GM18498 (cell line): Measurements from ENCODE around the gene TAS2R60.
A peak's percentile ranks its signal among the peaks of the same experiment; 100 is the strongest.
"Not testable (repeated sequence)": the region's sequence is repeated elsewhere in the genome, so short reads cannot be mapped to it uniquely, and the experiment has no call there.

ENCODE experiments used
- ATAC-seq: cut with Tn5 transposase; IDR thresholded peaks from one replicate; pipeline ENCODE4 v1.9.1; 2021; ENCODE audit warnings: mild to moderate bottlenecking, moderate library complexity; ENCODE audit not compliant: unreplicated experiment

The TAS2R60 gene

DNA sequence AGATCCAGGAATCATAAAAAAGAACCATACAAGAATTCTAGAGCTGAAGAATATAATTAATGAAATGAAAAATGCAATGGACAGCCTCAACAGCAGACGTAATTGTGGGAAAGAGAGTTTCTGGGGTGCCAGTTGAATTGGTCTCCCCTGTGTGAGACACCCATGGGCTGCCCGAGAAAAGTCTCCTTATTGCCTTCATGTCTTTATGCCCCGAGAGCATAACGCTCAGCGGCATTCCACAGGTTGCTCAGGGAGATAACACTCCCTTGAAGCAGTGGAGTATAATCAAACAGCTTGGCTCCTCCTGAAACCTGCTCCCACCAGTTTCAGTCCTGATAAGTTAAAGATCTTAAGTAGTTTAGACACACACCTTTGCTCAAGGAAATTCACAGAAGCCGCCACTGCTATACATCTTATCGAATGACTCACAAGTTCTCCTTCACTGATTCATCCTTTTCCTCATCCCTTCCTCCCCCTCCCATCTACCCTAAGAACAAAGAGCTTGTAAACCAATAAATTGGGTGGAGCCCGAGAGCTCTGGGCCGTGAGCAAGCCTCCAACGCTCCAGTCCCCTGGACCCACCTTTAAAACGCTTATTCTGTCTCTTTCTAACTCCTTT, 28.9 kb downstream of the TAS2R60 start:
- not testable (repeated sequence) for ATAC-seq

DNA sequence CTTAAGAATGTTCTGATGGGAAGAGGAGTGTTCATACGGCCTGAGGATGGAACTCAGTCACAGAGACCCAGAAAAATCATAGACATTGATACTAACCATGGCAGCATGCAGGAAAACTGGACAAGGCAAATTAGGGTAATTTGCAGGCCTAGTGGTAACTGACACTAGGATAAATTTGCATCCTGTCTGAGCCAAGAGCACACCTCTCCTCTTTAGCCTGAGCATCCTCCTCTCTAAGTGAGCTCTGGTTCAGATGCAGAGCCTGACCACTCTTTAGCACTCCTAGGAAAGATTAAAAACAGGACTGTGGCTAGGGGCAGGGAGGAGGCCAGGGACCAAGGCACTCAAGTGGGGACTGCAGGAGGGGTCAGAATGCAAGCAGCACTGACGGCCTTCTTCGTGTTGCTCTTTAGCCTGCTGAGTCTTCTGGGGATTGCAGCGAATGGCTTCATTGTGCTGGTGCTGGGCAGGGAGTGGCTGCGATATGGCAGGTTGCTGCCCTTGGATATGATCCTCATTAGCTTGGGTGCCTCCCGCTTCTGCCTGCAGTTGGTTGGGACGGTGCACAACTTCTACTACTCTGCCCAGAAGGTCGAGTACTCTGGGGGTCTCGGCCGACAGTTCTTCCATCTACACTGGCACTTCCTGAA, 34.4 kb downstream of the TAS2R60 start, which contains the start of gene TAS2R41:
TSS of gene TAS2R41 (plus strand) at position 373 of the 650 bp plus-strand sequence. CDS start at position 373, 0 bp downstream.
- ATAC-seq: no peak

DNA sequence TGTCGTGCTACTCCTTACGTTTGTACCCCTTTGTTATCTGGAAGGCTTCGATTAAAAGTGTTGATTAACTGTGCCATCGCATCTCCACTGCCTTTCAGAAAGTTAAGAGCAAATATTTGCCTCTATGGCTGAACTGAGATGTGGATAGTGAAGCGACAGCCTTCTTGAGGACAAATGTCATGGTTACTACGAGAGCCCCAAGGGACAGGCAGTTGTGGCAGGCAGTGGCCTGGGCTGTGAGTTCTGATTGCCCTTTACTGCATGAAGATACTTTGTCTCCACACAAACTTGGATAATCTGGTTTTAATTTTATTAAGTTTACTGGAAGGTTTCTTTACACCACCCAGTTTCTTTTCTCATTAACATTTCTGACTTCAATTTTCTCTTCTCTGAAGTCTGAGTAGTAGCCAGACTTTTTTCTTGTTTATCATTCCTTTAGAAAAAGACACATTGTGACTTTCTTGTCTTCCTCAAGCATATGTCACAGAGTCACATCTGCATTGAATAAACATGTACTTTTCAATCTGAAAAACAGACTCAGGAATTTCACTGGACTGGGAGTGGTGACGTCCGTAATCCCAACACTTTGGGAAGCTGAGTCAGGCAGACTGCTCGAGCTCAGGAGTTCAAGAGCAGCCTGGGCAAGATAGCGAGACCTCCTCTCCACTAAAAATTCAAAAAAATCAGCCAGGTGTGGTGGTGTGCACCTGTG, 36.0 kb downstream of the TAS2R60 start:
- ATAC-seq: no peak

DNA sequence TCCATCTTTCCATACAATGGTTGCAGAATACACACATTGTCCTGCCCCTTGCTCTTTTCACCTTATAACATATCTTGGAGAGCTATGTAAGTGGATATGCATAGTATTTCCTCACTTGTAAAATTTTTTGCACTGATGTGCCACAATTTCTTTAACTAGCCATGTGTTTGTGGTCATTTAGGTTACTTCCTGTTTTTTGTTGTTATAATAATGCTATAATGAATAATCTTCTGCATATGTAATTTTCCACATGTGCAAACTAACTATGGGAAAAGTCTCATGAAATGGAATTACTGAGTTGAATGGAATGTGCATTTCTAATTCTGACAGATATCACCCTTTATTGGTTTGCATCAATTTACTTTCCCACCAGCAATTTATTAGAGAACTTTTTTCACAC, 37.2 kb downstream of the TAS2R60 start:
- no peak for ATAC-seq

DNA sequence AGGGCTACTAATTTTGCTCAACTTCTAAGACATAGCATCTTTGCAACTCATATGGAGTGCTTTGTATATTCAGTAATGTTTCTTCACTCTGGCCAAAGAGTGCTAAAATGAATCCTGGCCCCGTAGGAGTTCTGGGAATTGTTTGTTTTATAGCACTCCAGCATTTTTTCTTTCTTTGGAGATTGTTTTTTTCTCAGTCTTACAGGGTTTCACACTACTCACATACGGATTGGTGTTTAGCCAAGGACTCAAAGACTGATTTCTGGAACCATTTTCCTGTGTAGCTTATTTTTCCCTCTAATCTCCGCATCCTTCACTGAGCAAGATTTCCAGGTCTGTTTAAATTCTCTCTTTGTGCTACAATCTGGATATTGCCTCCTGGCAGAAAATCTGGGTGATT, 40.9 kb downstream of the TAS2R60 start:
- no peak for ATAC-seq

DNA sequence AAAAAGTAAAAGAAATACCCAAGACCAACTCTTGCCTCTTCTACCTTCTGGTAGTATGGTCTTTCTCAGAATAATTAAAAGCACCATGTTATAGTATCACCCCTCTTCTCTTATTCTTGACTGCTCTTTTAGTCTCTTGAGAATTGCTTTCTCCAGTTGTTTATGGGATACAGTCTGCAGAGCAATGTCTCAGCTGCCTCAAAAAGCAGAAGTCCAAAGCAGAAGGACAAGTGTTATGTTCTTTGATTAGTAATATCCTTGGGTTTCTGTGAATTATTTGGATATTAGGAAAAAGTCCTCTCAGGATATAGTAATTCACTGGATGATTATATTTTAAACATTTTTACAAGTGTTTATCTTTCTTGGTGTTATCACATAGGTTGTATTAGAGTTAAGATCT, 41.8 kb downstream of the TAS2R60 start:
- no peak for ATAC-seq

DNA sequence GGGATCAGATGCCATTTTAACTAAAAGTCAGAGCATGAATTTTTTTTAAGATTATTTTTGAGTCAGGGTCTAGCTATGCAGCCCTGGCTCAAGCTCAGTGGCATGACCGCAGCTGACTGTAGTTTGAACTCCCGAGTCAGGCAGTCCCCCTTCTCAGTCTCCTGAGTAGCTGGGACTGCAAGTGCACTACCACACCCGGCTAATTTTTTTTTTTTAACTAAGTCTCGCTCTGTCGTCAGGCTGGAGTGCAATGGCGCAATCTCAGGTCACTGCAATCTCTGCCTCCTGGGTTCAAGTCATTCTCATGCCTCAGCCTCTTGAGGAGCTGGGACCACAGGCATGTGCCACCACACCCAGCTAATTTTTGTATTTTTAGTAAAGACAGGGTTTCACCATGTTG, 42.2 kb downstream of the TAS2R60 start:
- no peak for ATAC-seq

DNA sequence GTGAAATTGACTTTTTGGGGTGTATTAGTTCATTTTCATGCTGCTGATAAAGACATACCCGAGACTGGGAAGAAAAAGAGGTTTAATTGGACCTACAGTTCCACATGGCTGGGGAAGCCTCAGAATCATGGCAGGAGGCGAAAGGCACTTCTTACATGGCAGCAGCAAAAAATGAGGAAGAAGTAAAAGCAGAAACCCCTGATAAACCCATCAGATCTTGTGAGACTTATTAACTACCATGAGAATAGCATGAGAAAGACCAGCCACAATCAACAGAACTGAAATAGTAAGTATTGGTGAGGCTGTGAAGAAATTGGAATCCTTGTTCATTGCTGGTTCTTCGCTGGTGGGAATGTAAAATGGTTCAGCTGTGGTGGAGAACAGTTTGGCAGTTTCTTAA, 43.0 kb downstream of the TAS2R60 start:
- not testable (repeated sequence) for ATAC-seq

DNA sequence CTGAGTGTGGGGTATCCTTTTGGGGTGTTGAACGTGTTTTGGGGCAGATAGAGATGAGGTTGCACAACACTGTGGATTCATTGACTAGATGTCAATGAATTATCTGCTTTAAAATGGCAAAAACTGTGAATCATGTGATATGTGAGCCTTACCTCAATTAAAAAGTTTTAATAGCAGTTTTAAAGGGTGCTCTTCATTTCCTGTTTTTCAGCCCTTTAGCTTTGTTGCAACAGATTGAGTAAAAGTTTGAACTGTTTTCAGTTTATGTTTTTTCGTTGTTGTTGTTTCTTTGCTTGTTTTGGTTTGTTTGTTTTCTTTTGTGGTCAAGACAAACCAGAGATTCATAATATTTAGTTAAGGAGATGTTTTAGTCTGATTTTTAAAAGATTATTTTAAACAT, 43.8 kb downstream of the TAS2R60 start:
- ATAC-seq: no peak

DNA sequence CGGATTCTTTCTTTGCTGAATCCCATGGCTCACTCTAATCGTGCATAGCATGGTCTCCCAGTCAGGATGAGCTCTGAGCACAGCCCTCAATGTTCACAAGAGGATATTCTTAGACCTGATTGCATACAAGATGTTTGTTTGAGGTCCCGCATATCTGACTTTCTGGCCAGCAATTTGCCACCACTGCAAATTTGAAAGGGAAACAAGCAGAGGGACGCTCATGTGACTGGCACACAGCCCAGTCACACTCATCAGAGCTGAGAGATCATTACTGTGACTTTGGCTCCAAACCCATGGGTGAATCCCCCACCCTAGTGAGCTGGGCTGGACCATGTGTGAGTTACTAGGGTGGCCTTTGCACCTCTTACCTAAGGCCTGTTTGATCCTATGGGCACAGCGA, 44.3 kb downstream of the TAS2R60 start:
- peak; percentile 83 for ATAC-seq

DNA sequence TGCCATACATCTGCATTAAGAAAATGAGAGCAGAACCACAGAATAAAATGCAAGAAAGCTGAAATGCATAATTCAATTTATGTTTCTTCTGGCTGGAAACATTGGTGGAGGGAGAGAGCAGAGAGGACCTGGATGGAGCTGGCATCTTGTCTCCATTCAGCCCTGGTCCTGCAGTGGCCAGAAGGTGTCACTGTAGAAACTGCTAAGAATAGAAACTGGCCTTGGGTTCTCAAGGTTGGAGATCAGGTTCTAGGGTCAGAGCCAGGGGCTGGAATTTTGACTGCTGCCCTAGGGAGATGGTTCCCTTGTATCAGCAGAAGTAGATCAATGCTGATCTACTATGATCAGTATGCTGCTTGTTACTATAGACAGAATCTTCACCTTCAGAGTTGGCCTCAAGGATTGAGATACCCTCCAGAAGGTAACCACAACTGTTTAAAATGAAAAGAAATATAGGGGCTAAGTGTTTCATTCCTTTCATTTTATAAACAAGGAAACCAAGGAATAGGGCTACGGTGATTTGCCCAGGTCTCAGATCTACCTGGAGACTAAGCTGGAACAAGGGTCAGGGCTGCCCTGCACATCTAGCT, 47.6 kb downstream of the TAS2R60 start:
- ATAC-seq: no peak

DNA sequence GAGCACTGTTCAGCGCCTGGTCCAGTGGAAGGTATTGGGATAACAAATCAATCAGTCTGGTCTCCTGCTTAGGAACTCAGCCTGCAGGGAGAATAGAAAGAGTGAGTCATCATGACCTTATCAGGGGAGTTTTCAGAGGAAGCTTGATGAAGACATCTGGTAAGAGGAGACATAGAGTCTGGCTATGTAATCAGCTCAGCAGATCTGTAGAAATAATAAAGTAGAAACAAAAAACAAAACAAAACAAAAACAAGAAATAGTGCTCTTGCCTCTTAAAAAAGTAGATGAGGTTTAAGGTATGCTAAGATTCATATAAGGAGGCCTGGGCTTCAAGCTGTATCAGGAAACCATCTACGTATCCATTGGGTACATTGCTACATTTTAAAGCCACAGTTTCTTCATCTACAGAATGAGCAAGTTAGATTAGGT, 48.8 kb downstream of the TAS2R60 start:
- ATAC-seq: no peak

DNA sequence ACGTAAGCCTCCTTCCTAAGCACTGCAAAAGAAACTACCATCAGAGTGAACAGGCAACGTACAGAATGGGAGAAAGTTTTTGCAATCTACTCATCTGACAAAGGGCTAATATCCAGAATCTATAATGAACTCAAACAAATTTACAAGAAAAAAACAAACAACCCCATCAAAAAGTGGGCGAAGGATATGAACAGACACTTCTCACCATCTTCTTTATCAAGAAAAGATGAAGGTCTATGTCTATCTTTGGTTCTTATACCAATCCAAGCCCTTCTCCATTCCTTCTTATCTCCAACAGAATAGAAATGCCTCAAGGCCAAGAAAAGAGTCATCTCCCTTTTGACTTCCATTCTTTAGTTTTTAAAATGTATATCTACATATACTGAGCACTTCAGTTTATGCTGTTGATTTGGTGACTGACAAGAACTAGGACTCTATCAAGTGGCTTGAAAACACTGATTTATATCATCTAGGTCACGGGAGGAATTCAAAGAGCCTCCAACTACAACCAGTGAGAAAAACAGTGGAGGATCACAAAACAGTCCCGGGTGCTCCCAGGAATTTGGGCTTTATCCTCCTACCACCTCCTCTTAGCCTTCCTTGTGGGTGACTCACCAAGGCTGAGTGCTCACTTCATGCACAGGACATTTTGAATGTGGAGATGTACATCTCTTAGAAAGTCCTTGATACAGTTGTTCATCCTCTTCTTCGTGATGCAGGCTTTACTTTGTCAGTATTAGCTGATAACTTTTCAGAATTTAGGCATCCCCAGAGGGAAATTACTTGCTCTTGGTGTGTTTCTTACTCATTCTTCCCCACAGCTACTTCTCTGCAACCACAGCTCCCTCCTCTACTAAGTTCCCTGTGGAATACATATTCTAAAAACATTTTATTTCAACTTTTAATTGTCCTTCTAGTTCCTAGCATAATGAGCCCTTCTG, 49.8 kb downstream of the TAS2R60 start:
- no peak for ATAC-seq

DNA sequence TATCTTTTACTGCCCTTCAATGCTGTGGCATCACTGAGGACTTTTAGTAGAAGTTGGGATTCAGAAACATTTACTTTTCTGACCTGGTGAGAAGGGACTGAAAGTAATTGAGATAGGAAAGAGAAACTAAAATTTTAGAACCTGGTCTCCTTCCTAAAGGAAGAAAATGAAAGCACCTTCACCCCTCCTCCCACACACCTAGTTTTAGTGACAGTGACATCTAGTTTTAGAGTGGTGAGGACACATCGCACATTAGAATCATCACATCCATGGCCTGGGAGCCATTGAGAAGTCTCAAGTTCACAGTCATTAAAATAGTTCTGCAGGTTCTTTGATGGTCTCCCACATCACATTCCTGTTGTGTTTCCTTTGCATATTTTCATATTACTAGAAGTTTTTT, 50.5 kb downstream of the TAS2R60 start:
- ATAC-seq: peak; percentile 65
